Measurements from ENCODE around the gene VSTM2L. TPM values are rescaled to one million over a fixed set of nuclear protein-coding genes. Genes with fewer than 3 reads are reported as not detected.

Gene VSTM2L
- total and polyA plus RNA-seq, 2 donors (not counting 1 experiment from before 2014, with no cell fraction given), result 0.66 to 1.7 TPM

DNA sequence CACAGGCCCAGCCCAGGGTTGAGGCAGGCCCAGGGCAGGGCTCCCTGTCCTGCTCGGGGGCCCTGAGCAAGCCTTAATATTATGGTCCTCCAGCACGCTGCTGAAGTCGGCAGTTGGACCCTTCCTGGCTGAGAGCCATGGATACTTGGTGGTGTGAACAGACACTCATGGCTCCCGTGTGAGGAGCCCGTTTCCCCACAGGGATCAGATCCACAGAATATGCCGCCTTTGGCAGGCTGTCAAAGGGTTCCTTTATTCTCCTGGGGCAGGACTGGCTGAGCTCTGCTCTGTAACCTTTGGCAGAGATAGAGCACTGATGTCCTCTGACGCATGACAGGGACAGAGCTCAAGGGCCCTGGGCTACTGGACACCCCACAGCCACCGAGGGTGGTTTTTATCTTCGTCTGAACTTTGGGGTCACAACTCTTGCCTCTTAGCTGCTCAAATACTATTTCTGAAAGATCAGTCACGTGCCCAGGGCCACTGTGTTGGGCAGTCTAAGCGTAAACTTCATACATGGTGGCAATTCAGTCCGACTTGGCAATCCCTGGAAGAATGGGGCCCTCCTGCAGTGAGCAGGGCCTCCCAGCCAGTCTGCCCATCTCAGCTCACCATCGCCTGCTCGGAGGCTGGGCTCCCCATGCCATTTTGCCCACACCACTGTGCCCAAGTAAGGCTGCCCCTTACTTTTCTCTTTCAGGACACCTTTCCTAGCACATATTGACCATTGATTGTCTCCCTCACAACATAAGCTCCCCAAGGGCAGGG, 81.3 kb downstream of the VSTM2L start:
- H4K20me1 ChIP-seq (ENCODE audit: control insufficient read depth, extremely low read depth, insufficient read depth, low read length), result no peaks in the 10 kb centered on the region
- H3K27ac ChIP-seq (ENCODE audit: insufficient read depth, low read length), result no peak overlapping the region
- H3K9me3 ChIP-seq (ENCODE audit: control insufficient read depth, insufficient read depth, low read depth, low read length), result no peaks in the 10 kb centered on the region
- TF ChIP-seq EZH2 (IDR thresholded peaks at IDR 0.05; ENCODE audit: low read length, missing control alignments), result no peak
- TF ChIP-seq, protein P1, sequence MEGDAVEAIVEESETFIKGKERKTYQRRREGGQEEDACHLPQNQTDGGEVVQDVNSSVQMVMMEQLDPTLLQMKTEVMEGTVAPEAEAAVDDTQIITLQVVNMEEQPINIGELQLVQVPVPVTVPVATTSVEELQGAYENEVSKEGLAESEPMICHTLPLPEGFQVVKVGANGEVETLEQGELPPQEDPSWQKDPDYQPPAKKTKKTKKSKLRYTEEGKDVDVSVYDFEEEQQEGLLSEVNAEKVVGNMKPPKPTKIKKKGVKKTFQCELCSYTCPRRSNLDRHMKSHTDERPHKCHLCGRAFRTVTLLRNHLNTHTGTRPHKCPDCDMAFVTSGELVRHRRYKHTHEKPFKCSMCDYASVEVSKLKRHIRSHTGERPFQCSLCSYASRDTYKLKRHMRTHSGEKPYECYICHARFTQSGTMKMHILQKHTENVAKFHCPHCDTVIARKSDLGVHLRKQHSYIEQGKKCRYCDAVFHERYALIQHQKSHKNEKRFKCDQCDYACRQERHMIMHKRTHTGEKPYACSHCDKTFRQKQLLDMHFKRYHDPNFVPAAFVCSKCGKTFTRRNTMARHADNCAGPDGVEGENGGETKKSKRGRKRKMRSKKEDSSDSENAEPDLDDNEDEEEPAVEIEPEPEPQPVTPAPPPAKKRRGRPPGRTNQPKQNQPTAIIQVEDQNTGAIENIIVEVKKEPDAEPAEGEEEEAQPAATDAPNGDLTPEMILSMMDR (conservative IDR thresholded peaks at IDR 0.05 in 1 of 2, IDR thresholded peaks at IDR 0.05 in 1 of 2; ENCODE audit: low read depth in 1 of 2, low read length in 2 of 2), result no peak
- no peaks in the 10 kb centered on the region for H3K4me1 ChIP-seq (ENCODE audit: control insufficient read depth, extremely low read depth, insufficient read depth, low read length)
- no peak overlapping the region for H3K4me3 ChIP-seq (replicated peaks in 1 of 4; ENCODE audit: control extremely low read depth in 1 of 4, insufficient read depth in 1 of 4, low read depth in 3 of 4, low read length in 4 of 4)
- no peaks in the 10 kb centered on the region for H3K36me3 ChIP-seq (ENCODE audit: control insufficient read depth, insufficient read depth, low read length)
- DNase-seq (ENCODE audit: low read depth in 2 of 2), result no peak
- no peaks in the 10 kb centered on the region for H3K27me3 ChIP-seq (ENCODE audit: control insufficient read depth, insufficient read depth, low read length)
- H3K4me2 ChIP-seq (ENCODE audit: extremely low read depth, insufficient read depth, low read length), result no peak overlapping the region
- H3K9ac ChIP-seq (ENCODE audit: insufficient read depth, low read length), result no peak overlapping the region
- H2AFZ ChIP-seq (ENCODE audit: low read length), result no peak overlapping the region
- H3K79me2 ChIP-seq (ENCODE audit: control insufficient read depth, insufficient read depth, low read length), result no peaks in the 10 kb centered on the region

DNA sequence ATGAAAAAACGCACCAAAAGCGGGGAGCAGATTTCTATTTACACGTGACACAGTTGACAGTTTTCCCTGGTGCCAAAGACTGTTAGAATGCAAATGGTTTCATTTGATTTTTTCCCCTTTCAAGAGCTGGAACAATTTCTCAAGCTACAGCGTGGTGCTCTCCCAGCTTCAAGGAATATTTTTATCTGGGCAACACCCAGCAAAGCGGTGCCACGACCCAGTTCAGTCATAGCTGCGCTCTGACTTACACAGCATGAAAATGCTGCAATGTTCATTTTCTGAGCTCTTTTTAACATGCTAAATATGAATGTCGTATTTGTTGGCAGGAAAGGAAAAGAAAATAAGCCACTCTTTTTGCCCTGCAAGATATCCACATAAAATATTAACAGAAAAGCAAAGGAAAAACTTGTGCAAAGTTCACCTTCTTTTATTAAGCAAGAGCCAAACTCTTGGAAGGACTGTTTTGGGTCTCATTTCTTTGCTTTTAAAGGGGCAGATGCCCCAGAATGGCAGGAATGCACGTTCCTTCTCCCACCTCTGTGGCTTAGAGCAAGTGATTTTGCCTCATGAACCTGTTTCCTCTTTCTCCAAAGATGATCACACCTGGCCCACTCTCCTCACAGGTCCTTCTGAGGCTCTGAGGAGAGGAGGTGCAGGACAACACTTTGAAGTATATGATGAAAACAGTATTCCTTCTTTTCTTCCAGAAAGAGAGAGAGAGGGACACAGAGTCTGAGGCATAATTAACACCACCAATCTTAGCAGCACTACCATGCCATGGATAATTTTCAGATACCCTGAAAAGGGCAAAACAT, 83.3 kb downstream of the VSTM2L start:
- H3K9me3 ChIP-seq (ENCODE audit: control insufficient read depth, insufficient read depth, low read depth, low read length), result no peaks in the 10 kb centered on the region
- no peak overlapping the region for H3K4me3 ChIP-seq (replicated peaks in 1 of 4; ENCODE audit: control extremely low read depth in 1 of 4, insufficient read depth in 1 of 4, low read depth in 3 of 4, low read length in 4 of 4)
- no peaks in the 10 kb centered on the region for H4K20me1 ChIP-seq (ENCODE audit: control insufficient read depth, extremely low read depth, insufficient read depth, low read length)
- no peak for DNase-seq (ENCODE audit: low read depth in 2 of 2)
- H2AFZ ChIP-seq (ENCODE audit: low read length), result no peak overlapping the region
- H3K9ac ChIP-seq (ENCODE audit: insufficient read depth, low read length), result no peak overlapping the region
- TF ChIP-seq EZH2 (IDR thresholded peaks at IDR 0.05; ENCODE audit: low read length, missing control alignments), result no peak
- TF ChIP-seq, protein P1 (conservative IDR thresholded peaks at IDR 0.05 in 1 of 2, IDR thresholded peaks at IDR 0.05 in 1 of 2; ENCODE audit: low read depth in 1 of 2, low read length in 2 of 2), result no peak
- no peaks in the 10 kb centered on the region for H3K27me3 ChIP-seq (ENCODE audit: control insufficient read depth, insufficient read depth, low read length)
- H3K4me2 ChIP-seq (ENCODE audit: extremely low read depth, insufficient read depth, low read length), result no peak overlapping the region
- H3K27ac ChIP-seq (ENCODE audit: insufficient read depth, low read length), result no peak overlapping the region
- H3K36me3 ChIP-seq (ENCODE audit: control insufficient read depth, insufficient read depth, low read length), result no peaks in the 10 kb centered on the region
- H3K79me2 ChIP-seq (ENCODE audit: control insufficient read depth, insufficient read depth, low read length), result no peaks in the 10 kb centered on the region
- H3K4me1 ChIP-seq (ENCODE audit: control insufficient read depth, extremely low read depth, insufficient read depth, low read length), result peaks cover 2% of the 10 kb centered on the region

DNA sequence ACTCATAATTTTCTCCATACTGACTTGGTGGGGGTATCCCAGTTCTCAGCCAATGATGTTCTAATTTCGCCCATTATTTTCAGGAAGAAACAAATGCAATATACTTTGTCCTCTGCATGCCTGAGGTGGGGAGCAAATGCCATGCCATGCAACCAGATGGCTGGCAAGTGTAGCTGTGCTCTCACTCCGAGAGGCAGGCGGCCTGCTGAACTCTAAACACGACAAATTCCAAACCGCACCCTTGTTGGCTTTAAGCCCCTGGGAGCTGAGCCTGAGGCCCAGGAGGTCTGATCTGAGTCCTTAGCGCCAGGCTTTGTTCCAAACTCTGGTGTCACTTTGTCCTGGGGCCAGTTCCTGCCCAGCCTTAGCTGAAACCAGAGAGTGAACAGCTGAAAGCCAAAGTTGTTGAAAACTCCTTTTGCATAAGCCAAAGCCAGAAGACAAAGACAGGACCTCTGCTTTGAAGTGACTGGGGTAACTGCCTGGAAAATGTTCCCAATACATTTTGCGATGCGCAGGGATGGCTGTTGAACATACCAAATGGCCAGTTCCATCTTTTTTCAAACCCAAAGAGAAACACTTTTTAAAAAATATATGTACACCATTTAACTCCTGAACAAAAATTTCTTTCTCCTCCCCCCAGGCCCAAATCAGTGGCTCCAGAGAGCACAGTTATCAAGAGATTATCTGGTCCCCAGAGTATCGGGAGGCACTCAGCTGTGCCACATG, 84.1 kb downstream of the VSTM2L start:
- Histone ChIP-seq H3K36me3 (ENCODE audit: control insufficient read depth, insufficient read depth, low read length) (no peaks in the 10 kb centered on the region), H2AFZ (ENCODE audit: low read length) (no peak overlapping the region), H4K20me1 (ENCODE audit: control insufficient read depth, extremely low read depth, insufficient read depth, low read length) (no peaks in the 10 kb centered on the region), H3K27ac (ENCODE audit: insufficient read depth, low read length) (no peak overlapping the region), H3K4me2 (ENCODE audit: extremely low read depth, insufficient read depth, low read length) (no peak overlapping the region), H3K9ac (ENCODE audit: insufficient read depth, low read length) (no peak overlapping the region), H3K9me3 (ENCODE audit: control insufficient read depth, insufficient read depth, low read depth, low read length) (no peaks in the 10 kb centered on the region), H3K79me2 (ENCODE audit: control insufficient read depth, insufficient read depth, low read length) (no peaks in the 10 kb centered on the region), H3K4me1 (ENCODE audit: control insufficient read depth, extremely low read depth, insufficient read depth, low read length) (peaks cover 2% of the 10 kb centered on the region), H3K4me3 (replicated peaks in 1 of 4; ENCODE audit: control extremely low read depth in 1 of 4, insufficient read depth in 1 of 4, low read depth in 3 of 4, low read length in 4 of 4) (no peak overlapping the region), H3K27me3 (ENCODE audit: control insufficient read depth, insufficient read depth, low read length) (no peaks in the 10 kb centered on the region)
- peak; percentile 46 to 64 for DNase-seq (ENCODE audit: low read depth in 2 of 2)
- TF ChIP-seq EZH2 (IDR thresholded peaks at IDR 0.05; ENCODE audit: low read length, missing control alignments), result no peak
- TF ChIP-seq, protein P1 (conservative IDR thresholded peaks at IDR 0.05 in 1 of 2, IDR thresholded peaks at IDR 0.05 in 1 of 2; ENCODE audit: low read depth in 1 of 2, low read length in 2 of 2), result no peak

All from fibroblast of lung (primary cell).